UCSD-AML1 (cell line): ENCODE data around the gene ZYG11A.
"Not testable (repeated sequence)": the region's sequence is repeated elsewhere in the genome, so short reads cannot be mapped to it uniquely, and the experiment has no call there.

Source experiments
- DNase-seq: peaks from one replicate; lab custom pipeline; 2025; ENCODE audit not compliant: unreplicated experiment; lab: John Stamatoyannopoulos, UW

The ZYG11A gene

GRCh38 chr1:52842643-52843310 is at the start of gene ZYG11A:
Gene ZYG11A, plus strand, starts transcription at chr1:52842760. Its CDS starts 124 bp downstream, at chr1:52842884.
- peak; percentile 44 for DNase-seq

GRCh38 chr1:52793717-52794116 is 48.8 kb upstream of the ZYG11A start:
- not testable (repeated sequence) for DNase-seq

GRCh38 chr1:52795464-52795863 is 47.1 kb upstream of the ZYG11A start:
- DNase-seq: no peak

- DNase-seq: no peak
Observed at GRCh38 chr1:52798331-52798730, 44.2 kb upstream of the ZYG11A start.

- no peak for DNase-seq
Observed at GRCh38 chr1:52801011-52801410, 41.5 kb upstream of the ZYG11A start.

- DNase-seq: not testable (repeated sequence)
Observed at GRCh38 chr1:52804083-52804482, 38.5 kb upstream of the ZYG11A start.

GRCh38 chr1:52814465-52814864 is 28.1 kb upstream of the ZYG11A start:
- DNase-seq: no peak

GRCh38 chr1:52820830-52821229 is 21.7 kb upstream of the ZYG11A start:
- DNase-seq: not testable (repeated sequence)

GRCh38 chr1:52825868-52826267 is 16.7 kb upstream of the ZYG11A start:
- no peak for DNase-seq

GRCh38 chr1:52834798-52835197 is 7.8 kb upstream of the ZYG11A start:
- no peak for DNase-seq

GRCh38 chr1:52836035-52836434 is 6.5 kb upstream of the ZYG11A start:
- no peak for DNase-seq

GRCh38 chr1:52839175-52839574 is 3.4 kb upstream of the ZYG11A start:
- DNase-seq: not testable (repeated sequence)

- DNase-seq: not testable (repeated sequence)
Observed at GRCh38 chr1:52845119-52845518, 2.6 kb downstream of the ZYG11A start.

- no peak for DNase-seq
Observed at GRCh38 chr1:52848423-52848822, 5.9 kb downstream of the ZYG11A start.

GRCh38 chr1:52850951-52851350 is 8.4 kb downstream of the ZYG11A start:
- DNase-seq: no peak

- no peak for DNase-seq
Observed at GRCh38 chr1:52852854-52853253, 10.3 kb downstream of the ZYG11A start.

- DNase-seq: no peak
Observed at GRCh38 chr1:52855584-52855983, 13.0 kb downstream of the ZYG11A start.

GRCh38 chr1:52856026-52856425 is 13.5 kb downstream of the ZYG11A start:
- no peak for DNase-seq

GRCh38 chr1:52857443-52857842 is 14.9 kb downstream of the ZYG11A start:
- no peak for DNase-seq

- no peak for DNase-seq
Observed at GRCh38 chr1:52862666-52863458, 20.3 kb downstream of the ZYG11A start.

- no peak for DNase-seq
Observed at GRCh38 chr1:52867087-52867863, 24.7 kb downstream of the ZYG11A start.

- DNase-seq: not testable (repeated sequence)
Observed at GRCh38 chr1:52869727-52870126, 27.2 kb downstream of the ZYG11A start.
